HUES6 (cell line): ENCODE results near the gene RILP.

Experiments
- H3K27ac ChIP-seq: 2 replicates; pipeline ENCODE4 v1.7.0; 2013; ENCODE audit warnings: low read depth, mild to moderate bottlenecking, low read length, inconsistent platforms
- H3K27me3 ChIP-seq: 2 replicates; pipeline ENCODE4 v1.6.1; 2013; ENCODE audit warnings: low read length; ENCODE audit not compliant: control insufficient read depth, insufficient read depth
- H3K36me3 ChIP-seq: 2 replicates; pipeline ENCODE4 v1.6.1; 2013; ENCODE audit warnings: low read length; ENCODE audit not compliant: control insufficient read depth, insufficient read depth
- H3K4me1 ChIP-seq: 2 replicates; pipeline ENCODE4 v1.6.1; 2013; ENCODE audit warnings: low read length; ENCODE audit not compliant: control insufficient read depth, insufficient read depth
- H3K4me3 ChIP-seq: 2 replicates; pipeline ENCODE4 v1.5.1; 2013; ENCODE audit warnings: low read depth, low read length
- H3K9ac ChIP-seq: one replicate; pipeline ENCODE4 v1.6.1; 2013; ENCODE audit warnings: mild to moderate bottlenecking, low read length
- H3K9me3 ChIP-seq: 2 replicates; pipeline ENCODE4 v1.6.1; 2013; ENCODE audit warnings: low read depth, low read length; ENCODE audit not compliant: control insufficient read depth, insufficient read depth

The RILP gene

GRCh38 chr17:1638624-1639300 lies 10.9 kb downstream of the RILP start:
- Histone ChIP-seq H3K27me3 (peaks cover 3% of the 10 kb centered on the region; the same call in 1 of the 2 replicates), H3K4me3 (no peak overlapping the region), H3K9ac (no peak overlapping the region), H3K9me3 (no peaks in the 10 kb centered on the region), H3K36me3 (no peaks in the 10 kb centered on the region), H3K4me1 (peaks cover 14% of the 10 kb centered on the region), H3K27ac (no peak overlapping the region)

GRCh38 chr17:1638171-1638590 lies 11.5 kb downstream of the RILP start:
- Histone ChIP-seq H3K27ac (no peak overlapping the region), H3K36me3 (no peaks in the 10 kb centered on the region), H3K4me3 (no peak overlapping the region), H3K27me3 (no peaks in the 10 kb centered on the region), H3K9me3 (no peaks in the 10 kb centered on the region), H3K4me1 (peaks cover 14% of the 10 kb centered on the region), H3K9ac (no peak overlapping the region)

GRCh38 chr17:1636732-1637285 lies 12.9 kb downstream of the RILP start:
- Histone ChIP-seq H3K4me1 (peaks cover 14% of the 10 kb centered on the region), H3K9ac (no peak overlapping the region), H3K27me3 (no peaks in the 10 kb centered on the region), H3K36me3 (no peaks in the 10 kb centered on the region), H3K4me3 (no peak overlapping the region), H3K9me3 (no peaks in the 10 kb centered on the region), H3K27ac (no peak overlapping the region)

GRCh38 chr17:1635675-1636465 lies 13.8 kb downstream of the RILP start:
- H3K36me3 ChIP-seq: no peaks in the 10 kb centered on the region
- no peak overlapping the region for H3K9ac ChIP-seq
- H3K27me3 ChIP-seq: no peaks in the 10 kb centered on the region
- H3K4me1 ChIP-seq: peaks cover 14% of the 10 kb centered on the region
- H3K9me3 ChIP-seq: no peaks in the 10 kb centered on the region
- no peak overlapping the region for H3K27ac ChIP-seq
- no peak overlapping the region for H3K4me3 ChIP-seq

GRCh38 chr17:1634841-1635650 lies 14.6 kb downstream of the RILP start:
- Histone ChIP-seq H3K36me3 (no peaks in the 10 kb centered on the region), H3K4me3 (no peak overlapping the region), H3K9ac (no peak overlapping the region), H3K4me1 (peaks cover 13% of the 10 kb centered on the region; the same call in 1 of the 2 replicates), H3K27me3 (no peaks in the 10 kb centered on the region), H3K27ac (no peak overlapping the region), H3K9me3 (no peaks in the 10 kb centered on the region)

- Histone ChIP-seq H3K9me3 (no peaks in the 10 kb centered on the region), H3K9ac (no peak overlapping the region), H3K4me3 (no peak overlapping the region), H3K4me1 (peaks cover 20% of the 10 kb centered on the region), H3K27me3 (no peaks in the 10 kb centered on the region; the same call in 1 of the 2 replicates), H3K27ac (no peak overlapping the region), H3K36me3 (no peaks in the 10 kb centered on the region)
These were observed 19.0 kb downstream of the RILP start for GRCh38 chr17:1630662-1631061.

- H3K9ac ChIP-seq: peak overlapping the region; percentile 39
- H3K4me3 ChIP-seq: peak overlapping the region; percentile 82
- peak overlapping the region; percentile 47; the same call in 1 of the 2 replicates for H3K27ac ChIP-seq
- no peaks in the 10 kb centered on the region for H3K9me3 ChIP-seq
- peaks cover 20% of the 10 kb centered on the region for H3K4me1 ChIP-seq
- no peaks in the 10 kb centered on the region; the same call in 1 of the 2 replicates for H3K36me3 ChIP-seq
- no peaks in the 10 kb centered on the region; the same call in 1 of the 2 replicates for H3K27me3 ChIP-seq
These were observed 20.0 kb downstream of the RILP start for GRCh38 chr17:1629504-1630310.

GRCh38 chr17:1628856-1629503 lies 20.7 kb downstream of the RILP start:
- Histone ChIP-seq H3K27ac (peak overlapping the region; percentile 59; the same call in 1 of the 2 replicates), H3K9me3 (no peaks in the 10 kb centered on the region), H3K27me3 (no peaks in the 10 kb centered on the region; the same call in 1 of the 2 replicates), H3K9ac (peak overlapping the region; percentile 39), H3K36me3 (no peaks in the 10 kb centered on the region; the same call in 1 of the 2 replicates), H3K4me1 (peaks cover 20% of the 10 kb centered on the region), H3K4me3 (peak overlapping the region; percentile 82)

GRCh38 chr17:1627982-1628855 lies 21.4 kb downstream of the RILP start, which contains the start of gene SLC43A2:
TSS of gene SLC43A2 (minus strand) at chr17:1628834. CDS start at chr17:1627874, 960 bp downstream.
- Histone ChIP-seq H3K36me3 (no peaks in the 10 kb centered on the region; the same call in 1 of the 2 replicates), H3K27ac (peak within 1 kb of the TSS; percentile 59), H3K9me3 (no peaks in the 10 kb centered on the region), H3K9ac (peak within 1 kb of the TSS; percentile 82), H3K4me1 (peaks cover 20% of the 10 kb centered on the region), H3K4me3 (peak within 1 kb of the TSS; percentile 82), H3K27me3 (no peaks in the 10 kb centered on the region; the same call in 1 of the 2 replicates)
